Neutrophil (primary cell): Measurements from ENCODE around the gene KCND2.

ENCODE experiments used
- H3K27ac ChIP-seq: fragments of 200-600 bp; sonication (generic); 2 replicates; pipeline ENCODE4 v1.5.1; 2016; ENCODE audit warnings: mild to moderate bottlenecking, moderate library complexity
- H3K27me3 ChIP-seq: fragments of 200-600 bp; sonication (generic); 2 replicates; pipeline ENCODE4 v1.6.0; 2016; ENCODE audit warnings: mild to moderate bottlenecking
- H3K36me3 ChIP-seq: fragments of 200-600 bp; sonication (generic); 2 replicates; pipeline ENCODE4 v1.5.1; 2017
- H3K4me1 ChIP-seq, 2 experiments: fragments of 200-600 bp in 1 of 2; sonication (generic) in 1 of 2; 1 replicate in 1 of 2; 2 replicates in 1 of 2; pipeline versions ENCODE4 v1.5.1 to v1.6.1; 2013 to 2016; ENCODE audit warnings: low read depth in 1 of 2, low read length in 1 of 2, mild to moderate bottlenecking in 1 of 2, moderate library complexity in 1 of 2; ENCODE audit not compliant: control insufficient read depth in 1 of 2, insufficient read depth in 1 of 2
- H3K4me3 ChIP-seq, 2 experiments: fragments of 200-600 bp in 1 of 2; sonication (generic) in 1 of 2; 1 replicate in 1 of 2; 2 replicates in 1 of 2; pipeline ENCODE4 v1.5.1; 2013 to 2016; ENCODE audit warnings: low read depth in 1 of 2, low read length in 1 of 2, mild to moderate bottlenecking in 1 of 2, moderate library complexity in 1 of 2
- H3K9me3 ChIP-seq: fragments of 200-600 bp; sonication (generic); 2 replicates; pipeline ENCODE4 v1.5.1; 2016
- CTCF ChIP-seq: fragments of 200-600 bp; sonication (generic); IDR thresholded peaks from 2 replicates; pipeline ENCODE4 v1.5.1; 2016; ENCODE audit warnings: antibody characterized with exemption

The KCND2 gene

GRCh38 chr7:120742372-120742771, 469.4 kb downstream of the KCND2 start:
- no peak for TF ChIP-seq CTCF
- Histone ChIP-seq H3K4me3 (no peak overlapping the region), H3K36me3 (no peaks in the 10 kb centered on the region), H3K27ac (no peak overlapping the region), H3K4me1 (no peaks in the 10 kb centered on the region), H3K9me3 (no peaks in the 10 kb centered on the region), H3K27me3 (peaks cover 4% of the 10 kb centered on the region)

GRCh38 chr7:120743128-120743527, 470.2 kb downstream of the KCND2 start:
- Histone ChIP-seq H3K27ac (no peak overlapping the region), H3K4me1 (no peaks in the 10 kb centered on the region), H3K4me3 (no peak overlapping the region), H3K9me3 (no peaks in the 10 kb centered on the region), H3K36me3 (no peaks in the 10 kb centered on the region), H3K27me3 (peaks cover 4% of the 10 kb centered on the region)
- TF ChIP-seq CTCF, result no peak

GRCh38 chr7:120760050-120760449, 487.1 kb downstream of the KCND2 start:
- Histone ChIP-seq H3K9me3 (no peaks in the 10 kb centered on the region), H3K36me3 (no peaks in the 10 kb centered on the region), H3K4me1 (no peaks in the 10 kb centered on the region), H3K27ac (no peak overlapping the region), H3K4me3 (no peak overlapping the region), H3K27me3 (peaks cover 5% of the 10 kb centered on the region)
- no peak for TF ChIP-seq CTCF

GRCh38 chr7:120760851-120761250, 487.9 kb downstream of the KCND2 start:
- no peaks in the 10 kb centered on the region for H3K9me3 ChIP-seq

GRCh38 chr7:120770206-120770605, 497.2 kb downstream of the KCND2 start:
- Histone ChIP-seq H3K36me3 (no peaks in the 10 kb centered on the region), H3K4me1 (no peaks in the 10 kb centered on the region), H3K27me3 (no peaks in the 10 kb centered on the region), H3K4me3 (no peak overlapping the region), H3K27ac (no peak overlapping the region), H3K9me3 (no peaks in the 10 kb centered on the region)
- TF ChIP-seq CTCF, result no peak

More at GRCh38 chr7:120760851-120761250, 487.9 kb downstream of the KCND2 start:
- Histone ChIP-seq H3K4me3 (no peak overlapping the region), H3K27ac (no peak overlapping the region), H3K4me1 (no peaks in the 10 kb centered on the region), H3K27me3 (peaks cover 5% of the 10 kb centered on the region), H3K36me3 (no peaks in the 10 kb centered on the region)
- no peak for TF ChIP-seq CTCF

- H3K27me3 ChIP-seq, result no peaks in the 10 kb centered on the region
- H3K4me3 ChIP-seq, result no peak overlapping the region
- no peaks in the 10 kb centered on the region for H3K36me3 ChIP-seq
- H3K4me1 ChIP-seq, result no peaks in the 10 kb centered on the region
- H3K9me3 ChIP-seq, result no peaks in the 10 kb centered on the region
- TF ChIP-seq CTCF, result no peak
- no peak overlapping the region for H3K27ac ChIP-seq
Measured at GRCh38 chr7:120774481-120774880, 501.5 kb downstream of the KCND2 start.
